Activated T-helper 1 cell treated with Interleukin-2 at 50 U/mL for 16 hours (primary cell): ENCODE data around the gene NELFE.
"Not testable (repeated sequence)": the region's sequence is repeated elsewhere in the genome, so short reads cannot be mapped to it uniquely, and the experiment has no call there.

Experiments used
- DNase-seq: peaks from one replicate; pipeline ENCODE4 v3.0.0-alpha.2; 2020; ENCODE audit warnings: low read depth

Gene NELFE

DNA sequence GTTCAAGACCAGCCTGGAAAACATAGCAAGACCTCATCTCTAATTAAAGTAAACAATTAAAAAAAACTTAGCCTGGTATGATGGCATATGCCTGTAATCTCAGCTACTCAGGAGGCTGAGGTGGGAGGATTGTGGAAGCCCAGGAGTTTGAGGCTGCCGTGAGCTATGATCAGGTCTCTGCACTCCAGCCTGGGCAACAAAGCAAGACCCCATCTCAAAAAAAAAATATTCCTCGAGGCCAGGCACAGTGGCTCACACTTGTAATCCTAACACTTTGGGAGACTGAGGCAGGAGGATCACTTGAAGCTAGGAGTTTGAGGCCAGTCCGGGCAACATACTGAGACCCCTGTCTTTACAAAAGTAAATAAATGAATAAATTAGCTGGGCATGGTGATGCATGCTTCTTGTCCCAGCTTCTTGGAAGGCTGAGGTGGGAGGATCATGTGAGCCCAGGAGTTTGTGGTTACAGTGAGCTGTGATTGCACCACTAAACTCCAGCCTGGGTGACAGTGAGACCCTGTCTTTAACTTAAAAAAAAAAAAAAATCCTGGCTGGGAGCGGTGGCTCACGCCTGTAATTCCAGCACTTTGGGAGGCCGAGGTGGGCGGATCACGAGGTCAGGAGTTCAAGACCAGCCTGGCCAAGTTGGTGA lies 40.6 kb downstream of the NELFE start:
- DNase-seq = no peak

DNA sequence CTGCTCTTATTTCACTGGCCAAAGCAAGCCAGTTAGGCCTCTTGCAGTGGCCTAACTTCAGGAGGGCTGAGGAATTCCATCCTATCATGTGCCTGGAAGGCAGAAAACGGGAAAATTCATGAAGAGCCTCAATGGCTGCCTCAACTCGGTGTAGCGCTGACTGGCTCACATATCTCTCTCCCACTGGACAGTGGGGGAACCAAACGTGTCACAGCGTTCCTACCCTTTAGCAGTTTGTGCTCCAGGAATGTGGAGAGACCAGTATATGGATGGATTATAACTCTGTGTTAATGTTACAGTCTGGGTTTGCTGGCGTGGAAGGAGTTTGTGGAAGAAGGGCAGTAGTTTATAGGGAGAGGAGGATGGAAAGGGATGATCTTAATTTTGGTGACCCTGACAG lies 43.0 kb downstream of the NELFE start:
- no peak for DNase-seq

DNA sequence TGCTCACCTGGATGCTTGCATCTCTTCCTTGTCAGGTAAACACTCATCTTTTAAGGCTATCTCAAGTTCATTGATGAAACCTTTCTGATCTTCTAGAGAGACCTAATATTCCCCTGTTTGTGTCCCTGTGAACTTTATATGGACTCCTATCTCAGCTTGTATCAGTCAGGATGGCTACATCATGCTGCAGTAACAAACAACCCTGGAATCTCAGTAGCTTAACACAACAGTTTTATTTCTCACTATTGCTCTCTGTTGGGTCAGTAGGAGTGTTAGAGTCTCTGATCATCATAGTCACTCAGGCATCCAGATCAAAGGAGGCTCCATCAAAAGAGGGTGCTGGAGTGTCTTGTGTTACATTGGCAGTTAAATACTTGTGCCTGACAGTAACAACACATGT lies 43.4 kb downstream of the NELFE start:
- DNase-seq = no peak

DNA sequence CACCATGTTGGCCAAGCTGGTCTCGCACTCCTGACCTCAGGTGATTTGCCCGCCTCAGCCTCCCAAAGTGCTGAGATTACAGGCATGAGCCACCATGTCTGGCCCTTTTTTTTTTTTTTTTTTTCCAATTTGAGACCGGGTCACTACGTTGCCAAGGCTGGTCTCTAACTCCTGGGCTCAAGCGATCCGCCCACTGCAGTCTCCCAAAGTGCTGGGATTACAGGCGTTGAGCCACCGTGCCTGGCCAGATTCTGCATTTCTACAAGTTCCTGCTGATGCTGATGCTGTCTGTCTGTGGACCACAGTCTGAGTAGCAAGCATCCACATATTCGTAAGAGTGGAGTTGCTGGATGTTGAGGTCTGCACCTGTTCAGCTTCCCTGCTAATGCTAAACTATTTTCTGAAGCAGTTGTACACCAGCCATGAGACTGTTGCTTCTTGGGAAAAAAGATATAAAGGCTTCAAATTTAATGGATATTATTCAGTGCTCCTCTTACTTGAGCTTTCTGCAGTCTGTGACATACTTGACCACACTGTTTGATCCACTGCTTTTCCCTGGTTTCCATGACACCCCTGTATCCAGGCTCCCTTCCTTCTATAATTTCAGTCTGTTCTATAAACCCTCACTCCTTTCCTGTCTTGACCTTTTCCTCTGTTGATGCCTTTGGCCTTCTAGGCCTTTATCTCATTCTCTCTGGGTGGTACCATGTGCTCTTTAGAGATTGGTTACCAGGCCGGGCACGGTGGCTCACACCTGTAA lies 46.8 kb downstream of the NELFE start:
- DNase-seq = no peak

DNA sequence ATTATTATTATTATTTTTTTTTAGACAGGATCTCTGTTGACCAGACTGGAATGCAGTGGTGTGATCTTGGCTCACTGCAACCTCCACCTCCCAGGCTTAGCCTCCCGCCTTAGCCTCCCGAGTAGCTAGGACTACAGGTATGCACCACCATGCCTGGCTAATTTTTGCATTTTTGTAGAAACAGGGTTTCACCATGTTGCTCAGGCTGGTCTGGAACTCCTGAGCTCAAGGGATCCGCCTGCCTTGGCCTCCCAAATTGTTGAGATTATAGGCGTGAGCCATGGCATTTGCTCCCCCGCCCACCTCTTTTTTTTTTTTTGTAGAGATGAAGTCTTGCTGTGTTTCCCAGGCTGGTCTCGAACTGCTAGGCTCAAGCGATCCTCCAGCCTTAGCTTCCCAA lies 49.5 kb downstream of the NELFE start:
- DNase-seq = not testable (repeated sequence)

DNA sequence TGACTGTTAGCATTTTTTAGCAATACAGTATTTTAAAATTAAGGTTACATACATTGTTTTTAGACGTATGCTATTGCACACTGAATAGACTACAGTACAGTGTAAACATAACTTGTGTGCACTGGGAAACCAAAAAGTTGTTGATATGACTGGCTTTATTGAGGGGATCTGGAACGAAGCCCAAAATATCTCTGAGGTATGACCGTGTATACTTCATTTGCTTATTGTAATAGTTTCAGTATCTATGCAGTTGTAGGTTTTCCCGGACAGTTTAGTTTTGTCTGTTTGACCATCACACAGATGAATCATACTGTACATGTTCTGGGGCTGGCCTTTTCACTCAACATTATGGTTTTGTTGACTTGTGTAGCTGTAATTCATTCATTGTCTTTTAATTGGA lies 50.0 kb downstream of the NELFE start:
- DNase-seq = no peak

DNA sequence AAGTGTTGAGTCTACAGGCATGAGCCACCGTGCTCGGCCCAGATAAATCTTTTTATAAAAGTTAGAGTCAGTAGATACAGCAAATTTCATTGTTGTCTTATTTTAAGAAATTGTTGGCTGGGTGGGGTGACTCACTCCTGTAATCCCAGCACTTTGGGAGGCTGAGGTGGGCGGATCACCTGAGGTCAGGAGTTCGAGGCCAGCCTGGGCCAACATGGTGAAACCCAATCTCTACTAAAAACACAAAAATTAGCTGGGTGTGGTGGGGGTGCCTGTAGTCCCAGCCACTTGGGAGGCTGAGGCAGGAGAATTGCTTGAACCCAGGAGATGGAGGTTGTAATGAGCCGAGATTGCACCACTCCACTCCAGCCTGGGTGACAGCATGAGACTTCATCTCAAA lies 50.5 kb downstream of the NELFE start:
- DNase-seq = not testable (repeated sequence)

DNA sequence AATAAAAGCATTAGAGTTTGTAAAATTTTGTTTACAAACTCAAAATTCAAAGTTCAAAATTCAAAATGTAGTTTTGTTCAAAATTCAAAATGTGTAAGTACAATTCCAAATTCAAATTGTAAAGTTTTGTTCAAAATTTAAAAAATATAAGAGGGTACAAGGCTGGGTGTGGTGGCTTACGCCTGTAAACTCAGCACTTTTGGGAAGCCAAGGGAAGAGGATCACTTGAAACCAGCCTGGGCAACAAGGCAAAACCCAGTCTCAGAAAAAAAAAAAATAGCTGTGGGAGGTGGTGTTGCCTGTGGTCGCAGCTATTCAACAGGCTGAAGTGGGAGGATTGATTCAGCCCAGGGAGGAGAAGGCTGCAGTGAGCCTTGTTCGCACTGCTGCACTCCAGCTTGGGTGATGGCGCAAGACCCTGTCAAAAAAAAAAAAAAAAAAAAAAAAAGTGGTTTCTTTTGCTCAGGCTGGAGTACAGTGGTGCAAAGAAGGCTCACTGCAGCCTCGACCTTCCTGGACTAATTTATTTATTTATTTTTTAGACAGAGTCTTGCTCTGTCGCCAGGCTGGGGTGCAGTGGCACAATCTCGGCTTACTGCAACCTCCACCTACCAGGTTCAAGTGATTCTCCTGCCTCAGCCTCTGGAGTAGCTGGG lies 51.5 kb downstream of the NELFE start:
- DNase-seq = no peak

DNA sequence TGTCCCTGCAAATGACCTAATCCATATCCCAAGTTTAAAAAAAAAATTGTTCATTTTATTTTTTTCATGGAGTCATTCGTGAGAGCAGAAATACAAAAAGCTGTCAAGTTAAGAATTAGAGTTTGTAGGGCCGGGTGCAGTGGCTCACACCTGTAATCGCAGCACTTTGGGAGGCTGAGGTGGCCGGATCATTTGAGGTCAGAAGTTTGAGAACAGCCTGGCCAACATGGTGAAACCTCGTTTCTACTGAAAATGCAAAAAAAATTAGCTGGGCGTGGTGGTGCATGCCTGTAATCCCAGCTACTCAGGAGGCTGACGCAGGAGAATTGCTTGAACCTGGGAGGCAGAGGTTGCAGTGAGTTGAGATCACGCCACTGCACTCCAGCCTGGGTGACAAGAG lies 52.0 kb downstream of the NELFE start:
- DNase-seq = not testable (repeated sequence)

DNA sequence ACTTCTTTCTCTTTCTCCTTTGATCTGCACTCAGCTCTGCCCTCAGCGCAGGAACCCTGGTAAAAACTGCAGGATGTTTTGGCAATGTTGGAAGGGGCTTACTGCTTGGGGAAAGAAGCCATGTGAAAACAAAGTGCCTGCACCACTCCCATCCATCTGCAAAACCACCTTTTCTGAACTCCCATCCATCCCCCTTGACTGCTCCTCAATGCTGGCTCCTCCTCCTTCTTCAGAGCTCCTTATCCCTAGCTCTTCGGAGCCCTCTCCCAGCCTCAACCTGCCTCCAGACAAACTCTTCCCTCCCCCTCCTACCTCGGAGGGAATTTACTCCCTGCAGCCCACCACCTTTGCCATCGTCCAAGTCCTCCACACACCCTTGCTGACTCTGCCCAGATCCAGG lies 52.6 kb downstream of the NELFE start:
- DNase-seq = no peak

DNA sequence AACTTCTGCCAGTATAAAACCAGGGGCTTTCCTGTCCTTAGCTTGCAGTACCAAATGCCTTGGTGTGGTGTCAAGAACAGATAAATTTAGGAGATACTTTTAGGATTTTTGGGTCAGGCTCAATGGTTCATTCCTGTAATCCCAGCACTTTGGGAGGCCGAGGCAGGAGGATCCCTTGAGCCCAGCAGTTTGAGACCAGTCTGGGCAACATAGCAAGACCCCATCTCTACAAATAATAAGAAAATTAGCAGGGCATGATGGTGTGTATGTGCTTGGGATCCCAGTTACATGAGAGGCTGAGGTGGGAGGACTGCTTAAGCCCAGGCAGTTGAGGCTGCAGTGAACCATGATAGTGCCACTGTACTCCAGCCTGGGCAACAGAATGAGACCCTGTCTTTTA lies 53.7 kb downstream of the NELFE start:
- DNase-seq = no peak

DNA sequence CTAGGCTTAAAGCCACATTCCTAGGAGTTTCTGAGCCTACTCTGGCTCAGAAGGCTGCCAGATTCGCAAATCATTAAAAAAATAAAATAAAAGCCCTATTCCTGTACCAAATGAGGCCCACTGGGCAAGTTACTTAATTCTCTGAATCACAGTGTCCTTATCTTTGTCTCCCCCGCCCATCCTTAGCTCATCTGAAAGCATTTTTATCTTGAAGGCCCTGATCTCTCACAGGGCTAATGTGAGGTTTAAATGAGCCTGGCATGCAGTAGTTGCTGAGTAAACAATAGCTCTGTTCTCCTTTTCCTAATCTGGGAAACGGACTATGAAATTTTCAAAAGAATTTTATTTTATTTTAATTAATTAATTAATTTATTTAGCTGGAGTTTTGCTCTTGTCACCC lies 54.8 kb downstream of the NELFE start:
- DNase-seq = no peak
